SK-N-SH (cell line): ENCODE measurements around the gene DSG3. TPM values are rescaled to one million over a fixed set of nuclear protein-coding genes. Genes with fewer than 3 reads are reported as not detected.

Experiments used
- CTCF ChIA-PET: fragments of 300-600, 350-600 bp; formaldehyde crosslinking; extraction: SDS; loops from one replicate; lab custom pipeline; 2021; lab: Yijun Ruan, JAX
- POLR2A ChIA-PET: fragments of 350-600 bp; sonication (Branson Sonifier 250); formaldehyde crosslinking; extraction: SDS; loops from one replicate; lab custom pipeline; 2020; ENCODE audit warnings: antibody characterized with exemption, inconsistent platforms; lab: Yijun Ruan, JAX
- DNase-seq: peaks from one replicate; pipeline ENCODE4 v3.0.0; 2012
- H2AFZ ChIP-seq: fragments of 200-600 bp; sonication (generic); 2 replicates; pipeline ENCODE4 v1.8.1; 2016; ENCODE audit warnings: antibody characterized with exemption, mild to moderate bottlenecking, low read depth
- H3F3A ChIP-seq: fragments of 200-600 bp; sonication (generic); replicated peaks from 2 replicates; pipeline ENCODE3; 2016; ENCODE audit warnings: antibody characterized with exemption, mild to moderate bottlenecking; ENCODE audit not compliant: insufficient read depth
- H3K27ac ChIP-seq, 2 experiments: fragments of 200-500 bp in 1 of 2; fragments of 200-600 bp in 1 of 2; sonication (Bioruptor generic) in 1 of 2; sonication (generic), shearing (Covaris generic) in 1 of 2; 2 replicates each; pipeline versions ENCODE4 v1.5.1 to v1.6.1; 2014 to 2016; ENCODE audit warnings: low read depth in 2 of 2, inconsistent platforms in 1 of 2, low read length in 1 of 2, mild to moderate bottlenecking in 1 of 2, mixed read lengths in 1 of 2
- H3K27me3 ChIP-seq: fragments of 200-600 bp; sonication (generic), shearing (Covaris generic); 2 replicates; pipeline ENCODE4 v1.6.1; 2016; ENCODE audit warnings: mixed run types; ENCODE audit not compliant: insufficient read depth
- H3K36me3 ChIP-seq, 2 experiments: fragments of 200-500 bp in 1 of 2; fragments of 200-600 bp in 1 of 2; sonication (Bioruptor generic) in 1 of 2; sonication (generic) in 1 of 2; replicated peaks in 1 of 2; 2 replicates each; pipeline versions ENCODE3 to v1.5.1; 2014 to 2016; ENCODE audit warnings: low read length in 1 of 2, mild to moderate bottlenecking in 1 of 2; ENCODE audit not compliant: insufficient read depth in 2 of 2, control insufficient read depth in 1 of 2
- H3K4me1 ChIP-seq, 2 experiments: fragments of 200-500 bp in 1 of 2; fragments of 200-600 bp in 1 of 2; sonication (Bioruptor generic) in 1 of 2; sonication (generic), shearing (Covaris generic) in 1 of 2; 2 replicates each; pipeline versions ENCODE4 v1.5.1 to v1.6.1; 2014 to 2016; ENCODE audit warnings: low read depth in 1 of 2, low read length in 1 of 2, mixed run types in 1 of 2; ENCODE audit not compliant: insufficient read depth in 2 of 2, control insufficient read depth in 1 of 2
- H3K4me2 ChIP-seq: fragments of 200-600 bp; sonication (generic), shearing (Covaris generic); 2 replicates; pipeline ENCODE4 v1.6.1; 2017; ENCODE audit warnings: mixed run types
- H3K4me3 ChIP-seq, 2 experiments: fragments of 200-500 bp in 1 of 2; fragments of 200-600 bp in 1 of 2; sonication (Bioruptor generic) in 1 of 2; sonication (generic), shearing (Covaris generic) in 1 of 2; 2 replicates each; pipeline versions ENCODE4 v1.5.1 to v1.8.1; 2014 to 2016; ENCODE audit warnings: low read depth in 2 of 2, inconsistent platforms in 1 of 2, low read length in 1 of 2, mild to moderate bottlenecking in 1 of 2, mixed read lengths in 1 of 2, moderate library complexity in 1 of 2
- H3K79me2 ChIP-seq: fragments of 200-600 bp; sonication (generic); 2 replicates; pipeline ENCODE4 v1.8.1; 2017; ENCODE audit warnings: mild to moderate bottlenecking; ENCODE audit not compliant: insufficient read depth
- H3K9ac ChIP-seq: fragments of 200-600 bp; sonication (generic); 2 replicates; pipeline ENCODE4 v1.6.1; 2017; ENCODE audit warnings: mixed run types
- H3K9me2 ChIP-seq: fragments of 200-600 bp; sonication (generic); 2 replicates; pipeline ENCODE4 v1.6.1; 2017; ENCODE audit warnings: mixed run types
- H3K9me3 ChIP-seq: fragments of 200-600 bp; sonication (generic); 2 replicates; pipeline ENCODE4 v1.6.1; 2017; ENCODE audit warnings: mixed run types, mild to moderate bottlenecking, moderate library complexity
- H4K20me1 ChIP-seq: fragments of 200-600 bp; sonication (generic); 2 replicates; pipeline ENCODE4 v1.6.1; 2017; ENCODE audit warnings: mild to moderate bottlenecking, mixed run types; ENCODE audit not compliant: insufficient read depth
- CHD2 ChIP-seq: fragments of 150-350 bp; IDR thresholded peaks from 2 replicates; pipeline ENCODE4 v1.6.1; 2018; ENCODE audit warnings: low read length; ENCODE audit not compliant: partially characterized antibody
- CTCF ChIP-seq: fragments of 200-600 bp; sonication (generic); IDR thresholded peaks from 2 replicates; pipeline ENCODE4 v1.6.1; 2017; ENCODE audit warnings: antibody characterized with exemption, mild to moderate bottlenecking, moderate library complexity
- ELF1 ChIP-seq: IDR thresholded peaks from 2 replicates; pipeline ENCODE4 v1.4.0; 2012
- EZH2phosphoT487 ChIP-seq: fragments of 200-600 bp; sonication (generic); IDR thresholded peaks from 2 replicates; pipeline ENCODE4 v1.6.1; 2017; ENCODE audit warnings: low read depth, mixed run types, mild to moderate bottlenecking, antibody characterized with exemption, moderate library complexity, borderline replicate concordance
- FOXJ3 ChIP-seq: sonication (generic); formaldehyde crosslinking; IDR thresholded peaks from 2 replicates; pipeline ENCODE4 v1.5.1; 2020; ENCODE audit warnings: mild to moderate bottlenecking, missing genetic modification reagents
- FOXM1 ChIP-seq: IDR thresholded peaks from 2 replicates; pipeline ENCODE4 v1.4.0; 2012; ENCODE audit warnings: low read depth, mild to moderate bottlenecking
- GATA2 ChIP-seq: sonication (generic); formaldehyde crosslinking; IDR thresholded peaks from 2 replicates; pipeline ENCODE4 v1.5.0; 2020; ENCODE audit warnings: mild to moderate bottlenecking, missing genetic modification reagents
- IRF3 ChIP-seq: fragments of 150-350 bp; IDR thresholded peaks from 2 replicates; pipeline ENCODE4 v1.6.1; 2016; ENCODE audit warnings: mild to moderate bottlenecking, low read depth, low read length
- MEF2A ChIP-seq: IDR thresholded peaks from 2 replicates; pipeline ENCODE4 v1.4.0; 2012; ENCODE audit warnings: low read depth, borderline replicate concordance
- POLR2AphosphoS5 ChIP-seq: IDR thresholded peaks from 2 replicates; pipeline ENCODE4 v1.6.1; 2012; ENCODE audit warnings: low read depth, low read length
- RXRA ChIP-seq: IDR thresholded peaks from 2 replicates; pipeline ENCODE4 v1.4.0; 2012; ENCODE audit warnings: low read depth, mild to moderate bottlenecking, borderline replicate concordance
- TCF12 ChIP-seq: IDR thresholded peaks from 2 replicates; pipeline ENCODE4 v1.4.0; 2012
- USF2 ChIP-seq: fragments of 150-350 bp; IDR thresholded peaks from 2 replicates; pipeline ENCODE4 v1.6.1; 2017; ENCODE audit warnings: antibody characterized with exemption, low read length, low read depth, borderline replicate concordance
- YY1 ChIP-seq: IDR thresholded peaks from 2 replicates; pipeline ENCODE4 v1.4.0; 2012; ENCODE audit warnings: low read depth, mild to moderate bottlenecking
- ZBTB33 ChIP-seq: IDR thresholded peaks from 2 replicates; pipeline ENCODE4 v1.4.0; 2012; ENCODE audit warnings: low read depth, borderline replicate concordance
- WGBS: methylation state at CpG from one replicate; pipeline ENCODE4 v1.1.6; 2017; ENCODE audit warnings: low lambda C conversion rate; 5-methylcytosine and 5-hydroxymethylcytosine counted together
- polyA plus RNA-seq, 3 experiments: library from polyadenylated mRNA; depleted of rRNA; stranded (reverse); fragments of >200 nt; gene quantifications; 2 replicates each; pipeline ENCODE4 v1.2.3, GENCODE V29; 2012

DSG3 gene
- polyA plus RNA-seq, 1 of the 3 experiments (the other 2 are of a cell fraction), result 0.02 TPM

GRCh38 chr18:31478688-31479087, 31.1 kb downstream of the DSG3 start:
- H3K4me3 ChIP-seq, result no peak overlapping the region
- H3F3A ChIP-seq, result no peaks in the 10 kb centered on the region
- H3K9ac ChIP-seq, result no peak overlapping the region
- ChIA-PET CTCF (no interaction called here), POLR2A (no interaction called here)
- H3K36me3 ChIP-seq, result no peaks in the 10 kb centered on the region
- no peak overlapping the region for H2AFZ ChIP-seq
- no peak overlapping the region for H3K4me2 ChIP-seq
- no peak for DNase-seq
- 29% methylated on average over 9 of the region's 10 CpGs for WGBS
- no peaks in the 10 kb centered on the region for H3K4me1 ChIP-seq
- no peaks in the 10 kb centered on the region for H3K9me3 ChIP-seq
- H3K27ac ChIP-seq, result no peak overlapping the region
- H3K9me2 ChIP-seq, result no peaks in the 10 kb centered on the region
- H3K79me2 ChIP-seq, result no peaks in the 10 kb centered on the region
- TF ChIP-seq RXRA (no peak), FOXM1 (no peak), FOXJ3 (CRISPR knock-in tag) (no peak), USF2 (no peak), YY1 (no peak), ELF1 (no peak), TCF12 (no peak), MEF2A (no peak), EZH2phosphoT487 (no peak), IRF3 (no peak), GATA2 (no peak), CHD2 (no peak), CTCF (no peak), ZBTB33 (no peak), POLR2AphosphoS5 (no peak)
- H3K27me3 ChIP-seq, result peaks cover 51% of the 10 kb centered on the region
- H4K20me1 ChIP-seq, result no peaks in the 10 kb centered on the region
